ENCODE data around the gene AGPS. TPM values are rescaled to one million over a fixed set of nuclear protein-coding genes. Genes with fewer than 3 reads are reported as not detected.

Gene AGPS
- 38.3 and 57.5 TPM in 2 replicates for total RNA-seq

GRCh38 chr2:177392373-177393202, at the start of gene AGPS:
TSS of gene AGPS (plus strand) at chr2:177392773. CDS start at chr2:177392790, 17 bp downstream.

Other genes starting within 250 kb of the AGPS start
- 17.9 and 18.8 TPM in 2 replicates for gene HNRNPA3, start 180.0 kb upstream of the AGPS start, total RNA-seq
- 92.2 and 116 TPM in 2 replicates for gene NFE2L2, start 128.0 kb upstream of the AGPS start, total RNA-seq

Measured in smooth muscle cell of bladder (primary cell).